GM12878 (cell line): ENCODE results near the gene PRCP. TPM values are rescaled to one million over a fixed set of nuclear protein-coding genes. Genes with fewer than 3 reads are reported as not detected.

Experiments
- ATAC-seq: fragments of 200-7000 bp; cut with Tn5 transposase; 3 replicates; pipeline ENCODE4 v1.9.1; 2020; ENCODE audit warnings: mild to moderate bottlenecking, moderate library complexity
- BruUV-seq: library from RNA; stranded (reverse); fragments of 400-500 nt; replicated peaks from 2 replicates; lab custom pipeline; 2021; lab: Mats Ljungman, UMichigan
- CTCF ChIA-PET: fragments of 300-600 bp; sonication (Branson Sonifier 250); formaldehyde crosslinking; extraction: SDS; loops from one replicate; lab custom pipeline; 2021; ENCODE audit warnings: inconsistent platforms; lab: Yijun Ruan, JAX
- POLR2A ChIA-PET: fragments of 350-600 bp; formaldehyde crosslinking; extraction: SDS; loops from one replicate; lab custom pipeline; 2021; ENCODE audit warnings: inconsistent platforms; lab: Charles Lee
- RAD21 ChIA-PET: fragments of 300-600 bp; sonication (Branson Sonifier 250); formaldehyde crosslinking; loops from one replicate; lab custom pipeline; 2023; ENCODE audit warnings: antibody characterized with exemption; ENCODE audit not compliant: unreplicated experiment; lab: Charles Lee
- SMC1A ChIA-PET: fragments of 300-600 bp; sonication (Branson Sonifier 250); formaldehyde crosslinking; loops from one replicate; lab custom pipeline; 2023; ENCODE audit not compliant: unreplicated experiment, uncharacterized antibody; lab: Charles Lee
- DNase-seq: peaks from one replicate; pipeline ENCODE4 v3.0.0-alpha.2; 2011; ENCODE audit warnings: low read depth, low spot score
- FAIRE-seq: peaks from 3 replicates; lab custom pipeline; 2011; peaks lifted over from hg19 to GRCh38; lab: Jason Lieb, UNC
- H2AFZ ChIP-seq: 2 replicates; pipeline ENCODE4 v1.6.0; 2011; ENCODE audit warnings: low read depth, low read length, control low read depth; ENCODE audit not compliant: control insufficient read depth
- H3K27ac ChIP-seq: 2 replicates; pipeline ENCODE4 v1.5.1; 2011; ENCODE audit warnings: control low read depth; ENCODE audit not compliant: control insufficient read depth, insufficient read depth
- H3K27me3 ChIP-seq, 2 experiments: replicated peaks in 1 of 2; 2 replicates each; pipeline versions ENCODE4 v1.6.0 to v1.6.1; 2011; ENCODE audit warnings: low read length in 1 of 2; ENCODE audit not compliant: control insufficient read depth in 2 of 2, insufficient read depth in 2 of 2
- H3K36me3 ChIP-seq, 2 experiments: 2 replicates each; pipeline ENCODE4 v1.5.1; 2011; ENCODE audit warnings: low read length in 1 of 2; ENCODE audit not compliant: control insufficient read depth in 2 of 2, insufficient read depth in 2 of 2
- H3K4me1 ChIP-seq: 2 replicates; pipeline ENCODE4 v1.6.1; 2011; ENCODE audit warnings: mild to moderate bottlenecking, low read length, moderate library complexity, mixed read lengths; ENCODE audit not compliant: control insufficient read depth, insufficient read depth
- H3K4me2 ChIP-seq: 2 replicates; pipeline ENCODE4 v1.6.0; 2011; ENCODE audit warnings: control low read depth; ENCODE audit not compliant: control insufficient read depth, insufficient read depth
- H3K4me3 ChIP-seq: fragments of 200-600 bp; sonication (generic); 2 replicates; pipeline ENCODE4 v1.5.1; 2016
- H3K79me2 ChIP-seq: 2 replicates; pipeline ENCODE4 v1.6.0; 2011; ENCODE audit warnings: low read length; ENCODE audit not compliant: control insufficient read depth, insufficient read depth
- H3K9ac ChIP-seq: 2 replicates; pipeline ENCODE4 v1.8.0; 2011; ENCODE audit warnings: low read length, control low read depth, mixed read lengths; ENCODE audit not compliant: control insufficient read depth, insufficient read depth
- H3K9me3 ChIP-seq: replicated peaks from 3 replicates; pipeline ENCODE4 v1.5.1; 2011; ENCODE audit warnings: mild to moderate bottlenecking, low read length; ENCODE audit not compliant: control insufficient read depth, insufficient read depth
- H4K20me1 ChIP-seq: 2 replicates; pipeline ENCODE4 v1.6.0; 2011; ENCODE audit not compliant: control insufficient read depth, insufficient read depth
- CBX3 ChIP-seq: fragments of 200-600 bp; sonication (generic); IDR thresholded peaks from 2 replicates; pipeline ENCODE4 v1.6.1; 2016; ENCODE audit warnings: low read depth, borderline replicate concordance
- ETV6 ChIP-seq, 2 experiments: fragments of 450-650 bp in 1 of 2; IDR thresholded peaks in 1 of 2; conservative IDR thresholded peaks in 1 of 2; 2 replicates each; pipeline ENCODE4 v1.6.1; 2014; ENCODE audit warnings: antibody characterized with exemption in 1 of 2, borderline replicate concordance in 1 of 2, low read depth in 1 of 2, mild to moderate bottlenecking in 1 of 2, moderate library complexity in 1 of 2
- MXI1 ChIP-seq: fragments of 150-350 bp; IDR thresholded peaks from 2 replicates; pipeline ENCODE4 v1.6.1; 2011; ENCODE audit warnings: low read depth, mild to moderate bottlenecking, inconsistent platforms, low read length, improper control_type of control experiment
- POLR2A ChIP-seq: IDR thresholded peaks from 2 replicates; pipeline ENCODE4 v1.6.1; 2011; ENCODE audit warnings: low read depth, mild to moderate bottlenecking, low read length
- POLR2AphosphoS2 ChIP-seq: IDR thresholded peaks from 2 replicates; pipeline ENCODE4 v1.6.1; 2011; ENCODE audit warnings: low read depth, mild to moderate bottlenecking, low read length, improper control_type of control experiment, moderate library complexity
- RB1 ChIP-seq: fragments of 450-650 bp; formaldehyde crosslinking; IDR thresholded peaks from 2 replicates; pipeline ENCODE4 v1.6.1; 2017; ENCODE audit warnings: mild to moderate bottlenecking, borderline replicate concordance
- RELA ChIP-seq: fragments of 450-650 bp; IDR thresholded peaks from 2 replicates; pipeline ENCODE4 v1.8.0; 2014; ENCODE audit warnings: borderline replicate concordance; ENCODE audit not compliant: partially characterized antibody
- REST ChIP-seq: IDR thresholded peaks from 2 replicates; pipeline ENCODE4 v1.6.1; 2012; ENCODE audit warnings: mild to moderate bottlenecking, low read depth, low read length
- SIN3A ChIP-seq: IDR thresholded peaks from 2 replicates; pipeline ENCODE4 v1.6.1; 2012; ENCODE audit warnings: low read depth, low read length, improper control_type of control experiment
- SPI1 ChIP-seq: IDR thresholded peaks from 2 replicates; pipeline ENCODE4 v1.6.1; 2011; ENCODE audit warnings: low read depth, mild to moderate bottlenecking, low read length, moderate library complexity, borderline replicate concordance; ENCODE audit not compliant: insufficient read depth
- SREBF1 ChIP-seq: IDR thresholded peaks from 2 replicates; pipeline ENCODE4 v1.6.1; 2012; ENCODE audit warnings: mild to moderate bottlenecking, low read length
- USF1 ChIP-seq: IDR thresholded peaks from 2 replicates; pipeline ENCODE4 v1.6.1; 2011; ENCODE audit warnings: borderline replicate concordance, low read depth, mild to moderate bottlenecking, moderate library complexity, mixed read lengths, low read length; ENCODE audit not compliant: insufficient read depth; ENCODE audit errors: extremely low read length
- ZBTB4 ChIP-seq: fragments of 450-650 bp; formaldehyde crosslinking; IDR thresholded peaks from 2 replicates; pipeline ENCODE4 v1.4.0; 2022; ENCODE audit warnings: mild to moderate bottlenecking, moderate library complexity
- ZSCAN29 ChIP-seq: fragments of 450-650 bp; IDR thresholded peaks from 2 replicates; pipeline ENCODE4 v1.6.1; 2017; ENCODE audit warnings: mild to moderate bottlenecking, moderate library complexity
- WGBS: methylation state at CpG from one replicate; pipeline ENCODE4 v1.1.6; 2016; ENCODE audit warnings: low lambda C conversion rate; ENCODE audit not compliant: insufficient replicate concordance, insufficient coverage; ENCODE audit errors: missing lambda C conversion rate; 5-methylcytosine and 5-hydroxymethylcytosine counted together
- in situ Hi-C: fragments of 300-500 bp; cut with MboI; formaldehyde crosslinking; loops from 9 replicates; pipeline ENCODE4 v1.14.3; 2018; ENCODE audit warnings: mixed read lengths
- intact Hi-C: fragments of 100-400 bp; cut with micrococcal nuclease; formaldehyde crosslinking; loops from one replicate; pipeline ENCODE4 v1.14.2; 2022; ENCODE audit not compliant: unreplicated experiment
- polyA plus RNA-seq, 11 experiments: library from polyadenylated mRNA; depleted of rRNA in 4 of 11; unstranded in 6 of 11; stranded (reverse) in 5 of 11; fragments of >200 nt; fragmentation: Nextera tagmentation in 4 of 11; fragmentation: Illumina TruSeq in 1 of 11; extraction: Ambion mirVana in 4 of 11; extraction: Trizol in 1 of 11; gene quantifications; 1 replicate in 1 of 11; 2 replicates in 10 of 11; pipeline versions ENCODE4 v1.2.1 to v1.2.3, GENCODE V29; 2011 to 2016; ENCODE audit warnings: inconsistent platforms in 2 of 11, missing spikeins in 2 of 11, low read depth in 1 of 11
- total RNA-seq, 4 experiments: library from RNA; depleted of rRNA in 3 of 4; stranded (reverse); fragments of >200 nt in 3 of 4; fragmentation: Illumina TruSeq in 1 of 4; extraction: Trizol in 1 of 4; gene quantifications; 2 replicates each; pipeline versions ENCODE4 v1.2.1 to v1.2.3, GENCODE V29; 2013 to 2021

PRCP gene
- total and polyA plus RNA-seq, 10 of the 15 experiments (the other 5 are each of a cell fraction or from before 2014, with no cell fraction given): 14.9 to 43.6 (median 20.0) TPM

- no peak for TF ChIP-seq MXI1
- no peak for TF ChIP-seq ZBTB4 (CRISPR knock-in tag)
- no peak for TF ChIP-seq RELA
Measured at GRCh38 chr11:82794490-82794889, 105.7 kb downstream of the PRCP start (continued).

GRCh38 chr11:82792822-82793569 lies 107.2 kb downstream of the PRCP start:
- no peaks in the 10 kb centered on the region for H4K20me1 ChIP-seq
- no peaks in the 10 kb centered on the region for H3K36me3 ChIP-seq
- no peak overlapping the region for H3K9ac ChIP-seq
- ChIA-PET CTCF (interaction anchor here (0.6 to 2.1 kb wide), 2 partner anchors 17 to 97 kb away, joined by 3 to 6 read pairs; no protein-coding TSS in a partner anchor), RAD21 (no interaction called here), POLR2A (interaction anchor here (1.4 kb wide), 1 partner anchor 13 kb away, joined by 3 read pairs; no protein-coding TSS in a partner anchor), SMC1A (interaction anchor here (0.7 kb wide), 1 partner anchor 1015 kb away, joined by 4 read pairs; no protein-coding TSS in a partner anchor)
- in situ Hi-C loops (no loop called here), intact Hi-C loops (no loop called here)
- peaks cover 0 to 2% of the 10 kb centered on the region in 2 experiments; a peak in 1 of 4 replicates for H3K27me3 ChIP-seq
- H2AFZ ChIP-seq: no peak overlapping the region
- no peak overlapping the region for H3K4me3 ChIP-seq
- no peak for DNase-seq
- BruUV-seq: no TSS peak
- WGBS: 42% methylated on average over 6 of the region's 6 CpGs
- ATAC-seq: no peak; the same call in 2 of the 3 replicates
- H3K9me3 ChIP-seq: no peaks in the 10 kb centered on the region
- H3K4me2 ChIP-seq: no peak overlapping the region
- H3K27ac ChIP-seq: no peak overlapping the region
- no peaks in the 10 kb centered on the region for H3K4me1 ChIP-seq
- no peaks in the 10 kb centered on the region for H3K79me2 ChIP-seq
- FAIRE-seq: no peak
- TF ChIP-seq POLR2AphosphoS2 (no peak), ETV6 (conservative IDR thresholded peaks at IDR 0.05 in 1 of 2, IDR thresholded peaks at IDR 0.05 in 1 of 2; ENCODE audit: borderline replicate concordance in 1 of 2, low read depth in 1 of 2) (no peak), RB1 (no peak), USF1 (no peak), CBX3 (no peak), SREBF1 (no peak), REST (no peak), SPI1 (no peak), SIN3A (no peak), ZSCAN29 (no peak), POLR2A (no peak)
